HFF-Myc (cell line): ENCODE measurements around the gene GPR32.
"Not testable (repeated sequence)": the region's sequence is repeated elsewhere in the genome, so short reads cannot be mapped to it uniquely, and the experiment has no call there.

ENCODE experiments used
- DNase-seq: peaks from one replicate; pipeline ENCODE4 v3.0.0-alpha.2; 2011; ENCODE audit warnings: low read depth; ENCODE audit errors: extremely low read depth
- H3K4me3 ChIP-seq: replicated peaks from 2 replicates; pipeline ENCODE4 v1.5.1; 2011; ENCODE audit warnings: low read depth, mild to moderate bottlenecking, control low read depth, low read length
- TF ChIP-seq, protein P1 (sequence below): IDR thresholded peaks from 2 replicates; pipeline ENCODE4 v1.5.1; 2012; ENCODE audit warnings: mild to moderate bottlenecking, low read depth, low read length, control low read depth; ENCODE audit errors: missing control alignments

The GPR32 gene

DNA sequence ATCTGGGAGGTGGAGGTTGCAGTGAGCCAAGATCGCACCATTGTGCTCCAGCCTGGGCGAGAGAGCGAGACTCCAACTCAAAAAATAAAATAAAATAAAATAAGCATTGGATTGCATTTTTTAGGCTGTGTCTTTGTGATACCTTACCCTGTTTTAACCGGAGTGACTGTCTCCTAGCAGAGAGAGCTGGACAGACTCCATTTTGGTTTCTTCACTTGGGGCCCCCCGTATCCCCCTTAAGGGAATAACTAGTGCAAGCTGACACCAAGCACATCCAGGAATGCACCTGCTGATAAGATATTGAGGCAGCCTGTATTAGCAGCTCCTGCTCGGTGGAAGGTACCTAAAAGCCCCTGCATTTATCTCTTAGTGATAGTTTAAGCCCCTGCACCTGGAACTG lies 20.8 kb upstream of the GPR32 start:
- no peak for DNase-seq
- H3K4me3 ChIP-seq, result no peak overlapping the region
- TF ChIP-seq, protein P1, sequence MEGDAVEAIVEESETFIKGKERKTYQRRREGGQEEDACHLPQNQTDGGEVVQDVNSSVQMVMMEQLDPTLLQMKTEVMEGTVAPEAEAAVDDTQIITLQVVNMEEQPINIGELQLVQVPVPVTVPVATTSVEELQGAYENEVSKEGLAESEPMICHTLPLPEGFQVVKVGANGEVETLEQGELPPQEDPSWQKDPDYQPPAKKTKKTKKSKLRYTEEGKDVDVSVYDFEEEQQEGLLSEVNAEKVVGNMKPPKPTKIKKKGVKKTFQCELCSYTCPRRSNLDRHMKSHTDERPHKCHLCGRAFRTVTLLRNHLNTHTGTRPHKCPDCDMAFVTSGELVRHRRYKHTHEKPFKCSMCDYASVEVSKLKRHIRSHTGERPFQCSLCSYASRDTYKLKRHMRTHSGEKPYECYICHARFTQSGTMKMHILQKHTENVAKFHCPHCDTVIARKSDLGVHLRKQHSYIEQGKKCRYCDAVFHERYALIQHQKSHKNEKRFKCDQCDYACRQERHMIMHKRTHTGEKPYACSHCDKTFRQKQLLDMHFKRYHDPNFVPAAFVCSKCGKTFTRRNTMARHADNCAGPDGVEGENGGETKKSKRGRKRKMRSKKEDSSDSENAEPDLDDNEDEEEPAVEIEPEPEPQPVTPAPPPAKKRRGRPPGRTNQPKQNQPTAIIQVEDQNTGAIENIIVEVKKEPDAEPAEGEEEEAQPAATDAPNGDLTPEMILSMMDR, result no peak

DNA sequence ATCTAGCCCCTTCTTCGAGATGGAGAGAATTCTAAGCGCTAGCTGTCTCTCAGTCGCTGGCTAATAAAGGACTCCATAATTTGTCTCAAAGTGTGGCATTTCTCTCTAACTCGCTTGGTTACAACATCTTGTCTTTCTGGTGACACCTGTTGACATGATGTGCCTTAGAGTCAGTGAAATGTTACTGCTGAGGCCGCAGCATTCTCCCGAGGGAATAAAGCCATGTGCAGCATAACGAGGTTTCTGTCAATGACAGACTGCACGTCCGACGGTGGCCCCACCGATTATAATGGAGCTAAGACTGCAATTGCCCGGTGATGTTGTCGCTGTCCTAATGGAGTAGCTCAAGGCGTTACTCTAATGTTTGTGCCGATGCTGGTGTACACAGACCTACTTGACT lies 20.3 kb upstream of the GPR32 start:
- H3K4me3 ChIP-seq, result no peak overlapping the region
- no peak for DNase-seq

DNA sequence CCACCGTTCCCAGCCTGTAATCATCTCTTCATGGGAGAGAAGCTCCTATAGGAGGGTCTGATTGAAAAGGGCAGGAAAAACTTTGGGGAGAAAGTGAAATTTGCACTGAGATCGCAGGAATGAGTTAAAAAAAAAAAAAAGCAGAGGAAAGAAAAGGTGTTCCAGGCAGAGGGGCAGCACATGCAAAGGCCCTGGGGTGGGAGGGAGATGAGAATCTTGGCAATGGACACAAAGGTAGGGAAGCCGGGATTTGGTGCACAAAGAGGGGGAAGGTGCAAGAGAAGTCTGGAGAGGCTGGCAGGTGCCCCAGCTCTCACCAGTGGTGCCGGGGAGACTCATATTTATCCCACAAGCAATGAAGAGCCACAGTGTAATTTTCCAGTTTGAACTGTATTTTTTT lies 16.4 kb upstream of the GPR32 start:
- DNase-seq, result no peak
- H3K4me3 ChIP-seq, result no peak overlapping the region
- TF ChIP-seq, protein P1, result no peak

More for the DNA sequence above, 20.3 kb upstream of the GPR32 start:
- TF ChIP-seq, protein P1, result no peak

DNA sequence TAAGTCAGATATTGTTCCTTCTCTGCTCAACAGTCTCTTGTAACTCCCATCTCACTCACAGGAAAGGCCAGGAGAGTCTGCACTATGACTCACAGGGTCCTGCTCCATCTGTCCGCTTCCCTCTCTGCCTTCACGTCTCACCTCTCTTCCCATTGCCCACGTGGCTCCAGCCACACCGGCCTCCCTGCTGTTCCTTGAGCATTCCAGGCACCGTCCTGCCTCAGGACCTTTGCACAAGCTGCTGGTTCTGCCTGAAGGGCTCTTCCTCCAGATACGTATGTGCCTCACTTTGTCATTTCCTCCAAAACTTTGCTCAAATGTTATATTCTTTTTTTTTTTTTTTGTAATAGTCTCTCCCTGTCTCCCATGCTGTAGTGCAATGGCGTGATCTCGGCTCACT lies 14.0 kb upstream of the GPR32 start:
- H3K4me3 ChIP-seq, DNase-seq: not testable (repeated sequence)

DNA sequence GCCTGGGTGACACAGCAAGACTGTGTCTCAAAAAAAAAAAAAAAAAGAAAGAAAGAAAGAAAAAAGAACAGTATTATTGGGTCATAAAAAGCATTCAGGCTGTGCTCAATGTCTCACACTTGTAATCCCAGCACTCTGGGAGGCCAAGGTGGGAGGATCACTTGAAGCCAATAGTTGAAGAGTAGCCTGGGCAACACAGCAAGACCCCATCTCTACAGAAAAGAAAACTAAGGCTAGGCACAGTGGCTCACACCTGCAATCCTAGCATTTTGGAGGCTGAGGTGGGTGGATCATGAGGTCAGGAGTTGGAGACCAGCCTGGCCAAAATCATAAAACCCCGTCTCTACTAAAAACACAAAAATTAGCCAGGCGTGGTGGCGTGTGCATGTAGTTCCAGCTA lies 12.6 kb upstream of the GPR32 start:
- not testable (repeated sequence) for DNase-seq, H3K4me3 ChIP-seq

DNA sequence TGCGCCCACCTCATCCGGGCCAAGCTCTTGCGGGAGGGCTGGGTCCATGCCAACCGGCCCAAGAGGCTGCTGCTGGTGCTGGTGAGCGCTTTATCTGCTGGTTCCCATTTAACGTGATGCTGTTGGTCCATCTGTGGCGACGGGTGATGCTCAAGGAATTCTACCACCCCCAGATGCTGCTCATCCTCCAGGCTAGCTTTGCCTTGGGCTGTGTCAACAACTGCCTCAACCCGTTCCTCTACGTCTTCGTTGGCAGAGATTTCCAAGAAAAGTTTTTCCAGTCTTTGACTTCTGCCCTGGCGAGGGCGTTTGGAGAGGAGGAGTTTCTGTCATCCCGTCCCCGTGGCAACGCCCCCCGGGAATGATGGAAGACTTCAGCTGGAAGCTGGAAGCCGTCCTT lies 11.2 kb upstream of the GPR32 start:
- DNase-seq, H3K4me3 ChIP-seq: not testable (repeated sequence)

DNA sequence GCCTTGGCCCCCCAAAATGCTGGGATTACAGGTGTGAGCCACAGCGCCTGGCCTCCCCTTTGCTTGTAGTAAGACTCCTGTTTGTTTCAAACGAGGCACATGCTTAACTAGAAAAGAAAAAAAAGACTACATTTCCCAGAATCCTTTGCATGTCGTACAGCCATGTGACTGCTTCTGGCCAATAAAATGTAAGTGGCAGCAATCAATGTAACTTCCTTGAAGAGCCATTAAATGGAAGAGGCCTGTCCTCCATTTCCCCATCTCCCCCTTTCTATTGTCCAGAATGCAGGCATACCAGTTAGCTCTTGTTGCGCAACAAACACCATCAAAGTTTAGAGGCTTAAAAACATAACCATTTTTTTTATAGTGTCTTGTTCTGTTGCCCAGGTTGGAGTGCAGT lies 10.4 kb upstream of the GPR32 start:
- no peak overlapping the region for H3K4me3 ChIP-seq
- no peak for DNase-seq
- TF ChIP-seq, protein P1, result no peak

DNA sequence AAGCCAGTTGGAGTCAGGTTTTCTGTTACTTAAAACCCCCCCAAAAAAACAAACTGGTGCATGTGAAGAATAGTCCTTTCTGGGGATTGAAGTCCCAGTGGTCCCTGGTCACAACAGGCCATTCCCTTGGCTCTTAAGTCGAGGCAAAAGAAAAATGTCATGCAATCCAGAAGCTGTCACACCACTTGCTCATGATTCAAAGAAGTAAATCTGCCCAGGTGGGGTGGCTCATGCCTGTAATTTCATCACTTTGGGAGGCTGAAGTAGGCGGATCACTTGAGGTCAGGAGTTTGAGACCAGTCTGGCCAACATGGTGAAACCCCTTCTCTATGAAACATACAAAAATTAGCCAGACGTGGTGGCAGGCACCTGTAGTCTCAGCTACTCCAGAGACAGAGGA lies 8.8 kb upstream of the GPR32 start:
- not testable (repeated sequence) for DNase-seq, H3K4me3 ChIP-seq

DNA sequence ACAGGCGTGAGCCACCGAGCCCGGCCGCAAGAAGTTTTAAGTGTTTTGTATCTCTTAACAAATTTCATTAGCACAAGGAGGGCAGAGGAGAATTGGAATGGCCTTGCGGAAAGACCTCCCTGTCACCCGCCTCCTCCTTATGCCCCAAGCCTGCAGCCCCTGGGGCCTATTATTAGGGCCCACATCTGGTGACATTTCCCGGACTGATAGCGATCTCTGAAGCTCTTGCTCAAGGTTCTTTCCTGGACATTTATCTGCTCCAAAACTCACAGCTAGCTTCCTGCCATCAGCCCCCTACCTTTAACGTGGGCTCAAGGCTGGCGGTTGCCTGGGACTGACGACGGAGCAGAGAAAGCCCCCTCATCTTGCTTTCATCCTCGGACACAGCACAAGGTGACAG lies 6.7 kb upstream of the GPR32 start:
- H3K4me3 ChIP-seq, DNase-seq: not testable (repeated sequence)

DNA sequence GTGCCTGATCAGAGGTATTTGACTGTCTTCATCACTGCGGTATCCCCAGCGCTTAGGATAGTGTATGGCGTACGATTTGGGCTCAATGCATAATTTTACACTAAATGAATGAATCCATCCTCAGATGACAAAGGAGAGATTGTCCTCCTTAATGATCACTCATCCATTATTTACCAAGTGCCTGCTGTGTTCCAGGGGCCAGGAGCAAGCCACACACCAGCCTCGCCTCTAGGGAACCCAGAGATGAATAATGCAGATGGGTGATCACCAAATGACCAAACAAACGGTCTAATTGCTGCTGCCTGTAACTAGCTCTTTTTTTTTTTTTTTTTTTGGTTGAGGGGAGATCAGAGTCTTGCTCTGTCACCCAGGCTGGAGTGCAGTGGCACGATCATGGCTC lies 5.9 kb upstream of the GPR32 start:
- TF ChIP-seq, protein P1, result no peak
- no peak for DNase-seq
- H3K4me3 ChIP-seq, result no peak overlapping the region

DNA sequence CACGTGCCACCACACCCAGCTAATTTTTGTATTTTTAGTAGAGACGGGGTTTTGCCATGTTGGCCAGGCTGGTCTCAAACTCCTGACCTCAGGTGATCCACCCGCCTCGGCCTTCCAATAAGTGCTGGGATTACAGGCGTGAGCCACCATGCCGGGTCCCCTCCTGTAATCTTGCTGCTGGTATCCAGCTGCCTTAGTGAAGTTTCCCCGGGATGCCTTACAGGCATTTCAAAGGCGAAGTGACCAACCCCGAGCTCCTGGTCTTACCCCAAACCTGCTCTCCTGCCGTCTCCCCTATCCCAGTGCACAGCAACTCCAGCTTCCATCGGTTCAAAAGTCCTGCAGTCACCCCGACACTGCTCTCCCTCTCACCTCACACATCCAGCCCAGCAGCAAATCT lies 3.5 kb upstream of the GPR32 start:
- H3K4me3 ChIP-seq, result not testable (repeated sequence)

DNA sequence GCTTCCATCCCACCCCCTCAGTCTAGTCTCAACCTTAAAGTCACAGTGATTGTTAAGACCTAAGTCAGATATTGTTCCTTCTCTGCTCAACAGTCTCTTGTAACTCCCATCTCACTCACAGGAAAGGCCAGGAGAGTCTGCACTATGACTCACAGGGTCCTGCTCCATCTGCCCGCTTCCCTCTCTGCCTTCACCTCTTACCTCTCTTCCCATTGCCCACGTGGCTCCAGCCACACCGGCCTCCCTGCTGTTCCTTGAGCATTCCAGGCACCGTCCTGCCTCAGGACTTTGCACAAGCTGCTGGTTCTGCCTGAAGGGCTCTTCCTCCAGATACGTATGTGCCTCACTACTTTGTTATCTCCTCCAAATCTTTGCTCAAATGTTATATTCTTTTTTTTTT lies 3.0 kb upstream of the GPR32 start:
- DNase-seq, H3K4me3 ChIP-seq: not testable (repeated sequence)

More for the DNA sequence above, 3.5 kb upstream of the GPR32 start:
- DNase-seq, result not testable (repeated sequence)
